Ammon's horn (tissue), 1 donor: ENCODE data around the gene ARL6IP4.
"Not testable (repeated sequence)": the region's sequence is repeated elsewhere in the genome, so short reads cannot be mapped to it uniquely, and the experiment has no call there.

Experiments
- DNase-seq: peaks from one replicate; pipeline ENCODE4 v3.0.0-alpha.2; 2016; ENCODE audit warnings: low spot score

ARL6IP4 gene

DNA sequence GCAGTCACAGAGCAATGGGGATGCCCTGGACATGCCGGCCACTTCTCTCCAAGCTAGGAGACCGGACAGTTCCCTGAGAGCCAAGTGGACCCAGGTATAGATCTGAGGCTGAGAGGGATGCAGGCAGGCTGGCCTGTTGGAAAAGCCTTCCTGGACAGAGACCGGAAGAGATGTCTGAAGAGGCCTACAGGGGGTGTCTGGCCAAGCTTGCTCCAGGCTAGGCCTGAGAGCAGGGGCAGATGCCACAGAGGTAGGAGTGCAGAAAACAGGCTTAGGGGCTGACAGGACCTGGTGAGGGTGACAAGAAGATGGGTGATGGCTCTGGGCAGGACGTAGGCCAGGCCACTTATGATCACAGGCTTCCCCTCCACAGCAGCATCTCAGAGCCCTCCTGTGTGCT, 30.2 kb downstream of the ARL6IP4 start:
- DNase-seq, result no peak

DNA sequence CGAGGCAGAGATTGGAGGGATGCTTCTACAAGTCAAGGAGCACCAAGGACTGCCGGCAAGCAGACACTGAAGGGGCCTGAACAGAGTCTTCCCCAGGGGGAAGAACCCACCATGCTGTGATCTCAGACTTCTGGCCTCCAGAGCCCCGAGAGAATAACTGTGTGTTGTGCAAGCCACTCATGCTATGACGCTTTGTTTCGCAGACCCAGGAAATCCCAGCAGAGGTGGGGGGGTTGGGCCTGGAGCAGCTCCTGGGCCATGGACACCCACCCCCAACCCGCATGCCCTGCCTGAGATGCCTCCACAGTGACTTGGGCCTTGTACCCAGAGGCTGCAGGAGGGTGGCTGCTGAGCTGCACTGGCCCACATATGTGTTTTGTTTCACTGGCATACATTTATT, 31.2 kb downstream of the ARL6IP4 start:
- no peak for DNase-seq

DNA sequence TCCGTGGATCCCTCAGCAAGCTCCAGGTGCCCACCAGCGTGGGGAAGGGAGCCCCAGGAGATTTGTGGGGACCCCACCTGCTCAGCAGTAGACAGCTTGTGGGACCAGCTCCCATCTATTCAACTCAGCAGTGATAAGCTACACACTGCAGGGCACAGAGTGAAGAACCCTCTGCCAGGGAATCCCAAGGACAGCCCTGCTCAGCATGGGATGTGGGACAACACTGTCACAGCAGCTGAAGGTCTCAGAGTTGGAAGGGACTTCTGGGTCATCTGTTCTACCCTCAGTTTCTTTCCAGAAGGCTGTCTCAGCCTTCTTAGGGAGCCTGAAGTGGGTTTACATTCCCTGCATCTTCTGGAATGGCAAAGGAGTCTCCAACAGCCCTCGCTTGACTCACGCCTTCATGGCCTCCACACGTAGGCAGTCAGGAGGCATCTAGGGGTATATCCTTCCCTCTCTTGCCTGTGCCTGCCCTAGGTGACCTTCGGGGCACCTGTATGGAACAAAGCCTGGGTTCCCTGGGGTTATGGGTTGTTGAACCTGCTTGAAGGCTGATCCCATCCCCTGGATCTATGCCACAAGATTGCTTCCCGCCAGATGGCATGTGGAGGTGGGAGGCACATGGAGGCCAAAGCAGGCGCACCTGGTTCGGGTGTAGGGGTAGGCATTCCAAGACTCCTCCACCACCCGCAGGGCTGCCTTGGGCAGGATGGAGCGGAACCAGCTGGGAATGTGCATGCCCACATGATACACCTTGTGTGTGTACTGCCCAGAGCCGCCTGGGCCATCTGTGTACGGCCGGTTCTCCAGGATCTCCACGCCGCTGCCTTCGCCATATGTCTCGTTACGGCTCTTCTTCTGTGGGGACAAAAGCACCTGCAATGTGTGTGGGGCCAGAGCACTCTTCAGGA, 33.0 kb downstream of the ARL6IP4 start:
- DNase-seq, result no peak

- DNase-seq, result not testable (repeated sequence)
These were observed 34.0 kb downstream of the ARL6IP4 start for GRCh38 chr12:123014473-123014872.

DNA sequence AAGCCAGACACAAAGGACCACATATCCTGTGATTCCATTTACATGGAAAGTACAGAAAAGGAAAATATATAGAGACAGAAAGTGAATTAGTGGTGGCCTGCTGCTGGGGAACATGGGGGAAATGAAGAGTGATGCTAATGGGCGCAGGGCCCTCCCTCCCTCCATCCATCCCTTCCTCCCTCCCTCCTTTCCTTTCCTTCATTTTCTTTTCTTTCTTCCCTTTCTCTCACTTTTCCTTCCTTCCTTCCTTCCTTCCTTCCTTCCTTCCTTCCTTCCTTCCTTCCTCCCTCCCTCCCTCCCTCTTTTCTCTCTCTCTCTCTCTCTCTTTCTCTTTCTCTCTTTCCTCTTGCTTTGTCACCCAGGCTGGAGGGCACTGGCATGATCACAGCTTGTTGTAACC, 37.3 kb downstream of the ARL6IP4 start:
- DNase-seq, result no peak

- DNase-seq, result no peak
These were observed 39.3 kb downstream of the ARL6IP4 start for GRCh38 chr12:123019841-123020138.

GRCh38 chr12:123021688-123022604, 41.5 kb downstream of the ARL6IP4 start:
- DNase-seq, result no peak

GRCh38 chr12:123022846-123023245, 42.4 kb downstream of the ARL6IP4 start:
- no peak for DNase-seq

DNA sequence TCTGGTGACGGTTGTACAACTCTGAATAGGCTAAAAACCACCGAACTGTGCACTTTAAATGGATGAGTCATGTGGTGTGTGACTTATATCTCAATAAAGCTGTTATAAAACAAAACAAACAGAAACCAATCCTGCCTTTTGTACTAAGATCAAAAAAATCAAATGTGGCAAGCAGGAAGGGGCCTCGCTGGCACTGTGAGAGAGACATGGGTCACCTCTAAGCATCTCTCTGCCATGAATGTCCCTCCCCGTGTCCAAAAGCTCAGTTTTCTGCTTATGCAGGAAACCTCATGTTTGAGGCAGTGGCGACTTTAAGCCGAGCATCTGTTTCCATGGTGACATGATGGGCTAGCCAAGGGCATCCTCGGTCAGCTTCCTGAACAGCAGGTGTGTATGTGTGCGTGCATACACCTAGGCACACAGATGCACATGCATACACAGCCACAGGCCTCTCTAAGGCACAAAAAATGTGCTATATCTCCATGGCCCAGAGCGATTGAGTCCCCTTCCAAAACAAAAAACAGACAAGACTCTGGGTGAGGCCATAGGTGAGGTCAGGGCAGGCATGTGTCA, 44.4 kb downstream of the ARL6IP4 start:
- no peak for DNase-seq

- DNase-seq, result no peak
These were observed 45.8 kb downstream of the ARL6IP4 start for GRCh38 chr12:123026094-123026853.

GRCh38 chr12:123027726-123028445, 47.4 kb downstream of the ARL6IP4 start:
- DNase-seq, result no peak

DNA sequence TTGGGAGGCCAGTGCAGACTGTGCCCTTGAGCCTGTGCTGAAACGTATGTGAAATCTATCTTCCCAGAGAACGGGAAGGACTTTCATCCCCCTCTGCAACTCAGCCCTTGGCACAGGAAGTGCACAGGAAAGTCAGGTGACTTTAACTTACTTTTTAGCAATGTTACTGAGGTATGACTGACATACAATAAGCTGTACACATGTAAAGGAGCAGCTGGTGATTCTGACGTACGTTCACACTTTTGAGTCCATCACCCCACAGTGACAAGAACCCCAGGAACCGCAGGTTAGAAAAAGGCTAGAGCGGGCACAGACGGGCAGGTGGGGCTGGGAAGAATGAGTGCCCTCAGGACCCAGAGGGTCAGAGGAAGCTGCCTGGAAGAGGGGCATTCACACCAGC, 48.0 kb downstream of the ARL6IP4 start:
- no peak for DNase-seq

GRCh38 chr12:123029550-123029949, 49.1 kb downstream of the ARL6IP4 start:
- no peak for DNase-seq

GRCh38 chr12:123030686-123031085, 50.2 kb downstream of the ARL6IP4 start:
- DNase-seq, result no peak

GRCh38 chr12:123031171-123031845, 50.8 kb downstream of the ARL6IP4 start:
- no peak for DNase-seq
